NCI-H510A treated with DMSO at 0.1 percent for 48 hours (cell line): ENCODE results near the gene WFDC12.
"Not testable (repeated sequence)": the region's sequence is repeated elsewhere in the genome, so short reads cannot be mapped to it uniquely, and the experiment has no call there.

Experiments used
- DNase-seq: peaks from one replicate; lab custom pipeline; 2025; lab: John Stamatoyannopoulos, UW

The WFDC12 gene, protein sequence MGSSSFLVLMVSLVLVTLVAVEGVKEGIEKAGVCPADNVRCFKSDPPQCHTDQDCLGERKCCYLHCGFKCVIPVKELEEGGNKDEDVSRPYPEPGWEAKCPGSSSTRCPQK

GRCh38 chr20:45124365-45124764, at the start of gene WFDC12:
WFDC12 (minus strand) TSS chr20:45124465; CDS start chr20:45124447, 18 bp downstream.
- DNase-seq = no peak

DNA sequence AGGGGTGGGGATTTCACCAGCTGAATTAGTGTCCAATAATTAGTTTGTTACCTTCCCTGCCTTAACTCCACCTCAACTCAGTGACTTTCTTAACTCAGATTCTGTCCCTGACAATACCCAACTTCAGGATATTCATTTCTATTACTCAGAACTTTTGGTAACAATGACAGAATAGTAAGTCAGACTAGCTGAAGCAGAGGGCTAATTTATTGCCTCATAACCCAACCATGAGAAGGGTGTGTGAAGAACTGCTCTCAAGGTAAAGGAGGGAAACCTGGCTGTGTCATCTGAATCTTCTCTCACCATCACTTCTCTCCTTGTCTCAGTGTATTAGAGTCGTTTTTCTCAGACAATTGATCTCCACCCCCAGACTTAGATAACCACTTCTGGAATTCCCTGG, 49.3 kb upstream of the WFDC12 start:
- no peak for DNase-seq

GRCh38 chr20:45164906-45165305, 40.6 kb upstream of the WFDC12 start:
- no peak for DNase-seq

GRCh38 chr20:45163083-45163803, 39.0 kb upstream of the WFDC12 start:
- no peak for DNase-seq

DNA sequence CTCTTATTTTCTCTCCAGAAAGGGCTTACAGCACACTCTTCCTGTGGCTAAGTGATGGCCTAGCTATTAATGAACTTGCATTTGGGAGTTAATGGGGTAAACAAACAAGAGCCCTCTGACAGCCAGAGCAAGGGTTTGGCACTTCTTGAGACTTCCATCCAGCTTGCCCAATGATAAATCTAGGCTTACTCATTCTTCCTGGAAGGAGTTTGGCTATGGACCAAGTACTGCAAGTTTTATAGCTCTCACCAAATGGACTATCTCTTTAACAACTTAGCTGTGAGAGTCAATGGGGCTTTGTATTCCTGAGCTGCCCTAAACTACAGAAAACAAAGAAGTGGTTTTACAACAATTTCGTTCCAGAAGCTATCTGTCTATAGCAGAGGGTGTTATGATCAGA, 33.7 kb upstream of the WFDC12 start:
- DNase-seq = no peak

DNA sequence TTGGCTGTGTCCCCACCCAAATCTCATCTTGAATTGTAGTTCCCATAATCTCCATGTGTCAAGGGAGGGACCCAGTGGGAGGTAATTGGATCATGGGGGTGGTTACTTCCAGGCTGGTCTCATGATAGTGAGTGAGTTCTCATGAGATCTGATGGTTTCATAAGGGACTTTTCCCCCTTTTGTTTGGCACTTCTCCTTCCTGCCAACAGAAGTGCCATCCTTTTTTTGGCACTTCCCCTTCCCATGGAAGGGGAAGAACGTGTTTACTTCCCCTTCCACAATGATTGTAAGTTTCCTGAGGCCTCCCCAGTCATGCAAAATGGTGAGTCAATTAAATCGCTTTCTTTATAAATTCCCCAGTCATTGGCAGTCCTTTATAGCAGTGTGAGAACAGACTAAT, 32.4 kb upstream of the WFDC12 start:
- DNase-seq = no peak

DNA sequence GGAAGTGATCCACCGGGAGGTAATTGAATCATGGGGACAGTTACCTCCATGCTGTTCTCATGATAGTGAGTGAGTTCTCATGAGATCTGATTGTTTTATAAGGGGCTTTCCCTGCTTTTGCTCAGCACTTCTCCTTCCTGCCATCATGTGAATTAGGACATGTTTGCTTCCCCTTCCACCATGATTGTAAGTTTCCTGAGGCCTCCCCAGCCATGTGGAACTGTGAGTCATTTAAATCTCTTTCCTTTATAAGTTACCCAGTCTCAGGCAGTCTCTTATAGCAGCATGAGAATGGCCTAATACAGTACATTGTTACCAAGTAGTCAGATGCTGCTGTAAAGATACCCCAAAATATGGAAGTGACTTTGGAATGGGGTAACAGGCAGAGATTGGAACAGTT, 30.5 kb upstream of the WFDC12 start:
- DNase-seq = not testable (repeated sequence)

- DNase-seq = no peak
These were observed 29.9 kb upstream of the WFDC12 start for GRCh38 chr20:45154183-45154582.

- no peak for DNase-seq
These were observed 29.5 kb upstream of the WFDC12 start for GRCh38 chr20:45153752-45154151.

GRCh38 chr20:45153147-45153546, 28.9 kb upstream of the WFDC12 start:
- no peak for DNase-seq

GRCh38 chr20:45152405-45152804, 28.1 kb upstream of the WFDC12 start:
- DNase-seq = no peak

- no peak for DNase-seq
These were observed 24.8 kb upstream of the WFDC12 start for GRCh38 chr20:45149062-45149461.

DNA sequence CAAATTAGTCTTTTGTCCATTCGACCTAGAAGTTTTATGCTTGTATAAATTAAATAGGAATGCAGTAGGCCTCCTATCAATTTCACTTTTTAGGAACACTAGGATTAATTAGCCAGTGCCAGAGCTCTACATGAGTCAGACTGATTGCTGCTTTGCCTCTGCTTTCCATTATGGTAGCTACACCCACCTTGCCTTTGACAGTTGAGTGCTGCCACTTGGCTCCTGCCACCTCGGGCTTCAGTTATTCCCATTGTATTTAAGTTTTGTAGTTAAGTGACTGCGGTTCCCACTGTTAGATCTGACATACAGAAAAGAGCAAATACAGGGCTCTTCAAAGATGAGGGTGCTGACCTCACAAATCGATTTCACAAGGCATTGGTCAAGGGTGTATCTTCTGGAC, 16.6 kb upstream of the WFDC12 start:
- no peak for DNase-seq

DNA sequence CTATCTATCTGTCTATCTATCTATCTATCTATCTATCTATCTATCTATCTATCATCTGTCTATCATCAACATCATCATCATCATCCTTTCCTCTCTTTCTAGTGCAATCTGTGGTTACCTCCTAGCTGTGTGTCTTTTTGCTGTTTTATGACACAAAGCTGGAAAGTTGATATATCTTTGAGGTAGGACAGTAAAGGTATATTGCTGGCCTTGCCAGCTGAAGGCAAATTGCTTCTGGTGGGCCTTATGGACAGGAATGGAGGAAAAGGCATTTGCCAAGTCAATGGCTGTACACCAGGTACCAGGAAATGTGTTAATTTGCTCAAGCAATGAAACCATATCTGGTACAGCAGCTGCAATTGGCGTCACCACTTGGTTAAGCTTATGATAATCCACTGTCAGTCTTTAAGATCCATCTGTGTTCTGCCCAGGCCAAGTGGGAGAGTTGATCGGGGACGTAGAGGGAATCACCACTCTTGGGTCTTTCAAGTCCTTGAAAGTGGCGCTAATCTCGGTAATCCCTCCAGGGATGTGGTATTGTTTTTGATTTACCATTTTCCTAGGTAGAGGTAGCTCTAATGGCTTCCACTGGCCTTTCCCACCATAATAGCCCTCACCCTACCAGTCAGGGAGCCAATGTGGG, 15.6 kb upstream of the WFDC12 start:
- DNase-seq = not testable (repeated sequence)

GRCh38 chr20:45138561-45139300, 14.5 kb upstream of the WFDC12 start:
- DNase-seq = no peak

GRCh38 chr20:45136911-45137310, 12.6 kb upstream of the WFDC12 start:
- DNase-seq = no peak

DNA sequence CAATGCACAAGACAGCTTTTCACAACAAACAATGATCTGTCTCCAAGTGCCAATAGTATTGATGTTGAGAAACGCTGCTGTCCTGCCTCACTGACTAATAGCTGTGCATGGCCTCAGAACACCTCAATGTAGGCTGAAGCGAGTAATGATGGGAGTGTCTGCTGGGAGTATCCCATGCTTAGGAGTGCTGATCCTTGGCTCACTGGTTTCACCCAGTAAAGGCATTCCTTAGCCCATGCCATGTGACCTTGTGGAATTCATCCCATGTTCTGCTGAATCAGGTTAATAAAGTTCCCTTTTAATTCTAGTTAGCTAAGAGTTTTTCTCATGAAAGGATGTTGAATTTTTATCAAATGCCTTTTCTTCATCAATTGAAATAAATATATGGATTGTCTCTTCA, 3.8 kb upstream of the WFDC12 start:
- no peak for DNase-seq

GRCh38 chr20:45121388-45121787, 2.9 kb downstream of the WFDC12 start:
- DNase-seq = no peak

GRCh38 chr20:45119556-45120266, 4.6 kb downstream of the WFDC12 start:
- no peak for DNase-seq

DNA sequence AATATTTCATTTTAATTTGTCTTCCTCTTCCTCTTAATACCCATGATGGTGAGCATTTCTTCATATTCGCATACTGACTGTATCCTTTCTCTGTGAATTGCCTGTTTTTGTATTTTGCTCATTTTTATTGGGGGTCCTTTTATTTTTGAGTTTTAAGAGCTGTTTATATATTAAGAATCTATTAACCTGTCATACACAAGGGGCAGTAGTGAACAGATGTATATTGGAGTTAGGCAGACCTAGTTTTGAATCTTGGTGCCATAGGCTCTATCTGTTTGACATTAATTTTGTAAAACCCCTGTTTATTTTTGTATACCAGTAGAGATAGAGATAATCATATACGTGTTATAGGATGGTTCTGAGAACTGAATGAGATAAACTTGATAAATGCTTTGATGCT, 6.2 kb downstream of the WFDC12 start:
- DNase-seq = no peak

DNA sequence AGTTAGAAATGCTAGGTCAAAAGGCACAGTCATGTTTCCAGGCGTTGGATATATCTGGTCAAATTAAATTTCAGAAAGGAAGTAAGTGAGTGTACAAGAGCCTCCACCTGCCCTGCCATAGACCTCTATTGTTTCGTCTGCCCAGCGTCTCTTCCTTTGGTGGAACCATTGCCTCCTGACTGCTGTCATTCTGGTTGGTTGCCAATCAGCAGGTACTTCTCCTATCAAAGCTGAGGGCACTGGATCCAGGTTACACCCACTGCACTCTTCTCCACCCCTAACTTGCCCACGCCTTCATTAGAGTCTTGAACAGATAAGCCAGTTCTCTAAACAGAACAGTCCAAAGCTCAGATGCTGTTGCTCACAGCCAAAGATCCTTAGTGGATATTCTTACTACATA, 6.7 kb downstream of the WFDC12 start:
- no peak for DNase-seq

- no peak for DNase-seq
These were observed 8.4 kb downstream of the WFDC12 start for GRCh38 chr20:45115829-45116228.
